ENCODE measurements around the gene PSG1. TPM values are rescaled to one million over a fixed set of nuclear protein-coding genes. Genes with fewer than 3 reads are reported as not detected.
"Not testable (repeated sequence)": the region's sequence is repeated elsewhere in the genome, so short reads cannot be mapped to it uniquely, and the experiment has no call there.

Gene PSG1
- total and polyA plus RNA-seq, 2 experiments from 2014 or later = 0.54 to 3.0 TPM

GRCh38 chr19:42887876-42888445 is 8.4 kb upstream of the PSG1 start:
- H3K4me3 ChIP-seq; H2AFZ ChIP-seq; H3K4me2 ChIP-seq (ENCODE audit: unreplicated experiment); H3K9ac ChIP-seq; H4K20me1 ChIP-seq (ENCODE audit: insufficient read depth); H3K36me3 ChIP-seq (ENCODE audit: low read depth); H3K9me2 ChIP-seq (ENCODE audit: insufficient read depth); H3K79me2 ChIP-seq (ENCODE audit: insufficient read depth); H3K27me3 ChIP-seq (replicated peaks; ENCODE audit: insufficient read depth); H3K9me3 ChIP-seq (ENCODE audit: low read depth); in situ Hi-C loops (cut with MboI): not testable (repeated sequence)
- DNase-seq = peak; percentile 8
- H3K4me1 ChIP-seq (ENCODE audit: insufficient read depth) = peaks cover 24% of the 10 kb centered on the region
- peak overlapping the region; percentile 56 for H3K27ac ChIP-seq
- H3F3A ChIP-seq (ENCODE audit: insufficient read depth) = peaks cover 36% of the 10 kb centered on the region

DNA sequence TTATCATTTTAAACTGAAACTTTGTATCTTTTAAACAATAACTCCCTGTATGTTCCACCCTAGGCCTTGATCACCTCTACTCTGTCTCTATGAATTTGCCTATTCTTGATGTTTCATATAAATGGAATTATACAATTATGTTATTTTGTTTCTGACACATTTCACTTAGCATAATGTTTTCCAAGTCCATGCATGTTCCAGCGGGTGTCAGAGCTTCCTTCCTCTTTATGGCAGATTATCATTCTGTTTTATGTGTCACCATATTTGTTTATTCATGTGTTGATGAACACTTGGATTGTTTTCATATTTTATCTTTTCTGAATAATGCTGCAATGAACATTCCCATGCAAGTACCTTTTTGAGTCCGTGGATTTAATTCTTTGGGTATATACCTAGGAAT is 3.2 kb upstream of the PSG1 start:
- H3K9me2 ChIP-seq (ENCODE audit: insufficient read depth); H4K20me1 ChIP-seq (ENCODE audit: insufficient read depth); H3K9me3 ChIP-seq (ENCODE audit: low read depth); H3K27ac ChIP-seq; H3K79me2 ChIP-seq (ENCODE audit: insufficient read depth); H3K4me3 ChIP-seq; H2AFZ ChIP-seq; H3K27me3 ChIP-seq (replicated peaks; ENCODE audit: insufficient read depth); H3K4me2 ChIP-seq (ENCODE audit: unreplicated experiment); DNase-seq; H3K36me3 ChIP-seq (ENCODE audit: low read depth); in situ Hi-C loops (cut with MboI); H3K9ac ChIP-seq: not testable (repeated sequence)
- 93 to 95% methylated on average over 2 of the region's 2 CpGs for WGBS, 2 experiments (ENCODE audit: low coverage in 1 of 2, low lambda C conversion rate in 2 of 2, missing lambda C conversion rate in 2 of 2)
- Histone ChIP-seq H3K4me1 (ENCODE audit: insufficient read depth) (peaks cover 18% of the 10 kb centered on the region), H3F3A (ENCODE audit: insufficient read depth) (peaks cover 22% of the 10 kb centered on the region)

GRCh38 chr19:42882010-42882409 is 2.5 kb upstream of the PSG1 start:
- H3K36me3 ChIP-seq (ENCODE audit: low read depth); H4K20me1 ChIP-seq (ENCODE audit: insufficient read depth); H3K4me3 ChIP-seq; H3K27me3 ChIP-seq (replicated peaks; ENCODE audit: insufficient read depth); H3K9me2 ChIP-seq (ENCODE audit: insufficient read depth); DNase-seq; H2AFZ ChIP-seq; H3K9ac ChIP-seq; H3K4me2 ChIP-seq (ENCODE audit: unreplicated experiment); in situ Hi-C loops (cut with MboI); H3K79me2 ChIP-seq (ENCODE audit: insufficient read depth); H3K27ac ChIP-seq; H3K9me3 ChIP-seq (ENCODE audit: low read depth): not testable (repeated sequence)
- WGBS, 2 experiments (ENCODE audit: low coverage in 1 of 2, low lambda C conversion rate in 2 of 2, missing lambda C conversion rate in 2 of 2) = 77 to 82% methylated on average over 5 of the region's 5 CpGs
- Histone ChIP-seq H3F3A (ENCODE audit: insufficient read depth) (peaks cover 19% of the 10 kb centered on the region), H3K4me1 (ENCODE audit: insufficient read depth) (peaks cover 20% of the 10 kb centered on the region)

GRCh38 chr19:42881279-42881678 is 1.8 kb upstream of the PSG1 start:
- Histone ChIP-seq H3K4me1 (ENCODE audit: insufficient read depth) (peaks cover 27% of the 10 kb centered on the region), H3F3A (ENCODE audit: insufficient read depth) (peaks cover 23% of the 10 kb centered on the region)
- in situ Hi-C loops (cut with MboI); H3K27me3 ChIP-seq (replicated peaks; ENCODE audit: insufficient read depth); H3K9me2 ChIP-seq (ENCODE audit: insufficient read depth); H3K79me2 ChIP-seq (ENCODE audit: insufficient read depth); H3K9me3 ChIP-seq (ENCODE audit: low read depth); H4K20me1 ChIP-seq (ENCODE audit: insufficient read depth); H3K36me3 ChIP-seq (ENCODE audit: low read depth); H3K9ac ChIP-seq; H3K4me2 ChIP-seq (ENCODE audit: unreplicated experiment); H3K27ac ChIP-seq; H3K4me3 ChIP-seq; H2AFZ ChIP-seq: not testable (repeated sequence)
- WGBS, 2 experiments (ENCODE audit: low coverage in 1 of 2, low lambda C conversion rate in 2 of 2, missing lambda C conversion rate in 2 of 2) = 76 to 82% methylated on average over 8 of the region's 8 CpGs
- peak; percentile 9 for DNase-seq

DNA sequence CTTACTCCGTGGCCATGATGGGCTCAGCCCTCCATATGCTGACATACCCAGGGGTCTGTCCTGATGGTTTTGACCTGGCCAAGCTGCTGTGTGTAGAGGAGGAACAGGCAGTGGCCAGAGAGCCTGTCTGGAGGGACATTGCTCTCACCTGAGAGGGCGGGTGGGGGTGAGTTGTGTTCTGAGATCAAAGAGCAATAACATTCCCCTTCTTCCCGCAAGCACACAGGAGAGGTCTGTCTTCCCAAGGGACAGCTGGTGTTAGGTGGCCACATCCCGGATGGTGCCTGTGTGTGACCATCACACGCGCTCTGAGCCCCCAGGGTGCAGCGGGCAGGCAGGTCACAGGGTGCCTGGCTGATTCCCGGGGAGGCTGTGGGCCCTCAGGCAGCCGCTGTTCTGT is 1.1 kb upstream of the PSG1 start:
- DNase-seq; in situ Hi-C loops (cut with MboI): not testable (repeated sequence)

DNA sequence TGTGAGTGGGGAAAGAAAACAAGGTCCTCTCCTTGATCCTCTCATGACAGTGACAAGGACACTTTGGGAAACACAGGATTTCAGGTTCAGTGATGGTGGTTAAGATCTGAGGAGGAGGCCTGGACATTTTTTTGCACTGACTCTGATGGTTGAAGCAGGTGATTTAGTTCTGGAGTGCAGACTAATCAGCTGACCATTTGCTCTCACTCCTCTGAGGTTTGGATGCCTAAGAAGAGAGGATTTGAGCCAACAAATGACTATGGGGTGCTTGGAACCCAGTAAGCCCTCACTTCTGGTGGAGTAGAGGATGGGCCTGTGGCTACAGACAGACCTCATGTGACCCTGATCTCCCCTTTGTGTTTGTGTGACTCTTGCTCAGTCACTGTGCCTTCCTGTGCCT is 2.9 kb downstream of the PSG1 start:
- H4K20me1 ChIP-seq (ENCODE audit: insufficient read depth); H2AFZ ChIP-seq; H3K79me2 ChIP-seq (ENCODE audit: insufficient read depth); H3K9me3 ChIP-seq (ENCODE audit: low read depth); H3K9me2 ChIP-seq (ENCODE audit: insufficient read depth); H3K27me3 ChIP-seq (replicated peaks; ENCODE audit: insufficient read depth); H3K4me3 ChIP-seq; H3K36me3 ChIP-seq (ENCODE audit: low read depth); in situ Hi-C loops (cut with MboI): not testable (repeated sequence)
- Histone ChIP-seq H3K4me1 (ENCODE audit: insufficient read depth) (peaks cover 40% of the 10 kb centered on the region), H3K27ac (peak overlapping the region; percentile 87), H3F3A (ENCODE audit: insufficient read depth) (peaks cover 41% of the 10 kb centered on the region), H3K4me2 (ENCODE audit: unreplicated experiment) (peak overlapping the region; percentile 41), H3K9ac (peak overlapping the region; percentile 46)
- peak; percentile 69 for DNase-seq

More for the DNA sequence above, 1.1 kb upstream of the PSG1 start:
- not testable (repeated sequence) for H3K27me3 ChIP-seq (replicated peaks; ENCODE audit: insufficient read depth); H3K27ac ChIP-seq; H3K4me2 ChIP-seq (ENCODE audit: unreplicated experiment); H2AFZ ChIP-seq; H4K20me1 ChIP-seq (ENCODE audit: insufficient read depth); H3K9me3 ChIP-seq (ENCODE audit: low read depth); H3K9me2 ChIP-seq (ENCODE audit: insufficient read depth); H3K4me3 ChIP-seq; H3K79me2 ChIP-seq (ENCODE audit: insufficient read depth); H3K36me3 ChIP-seq (ENCODE audit: low read depth); H3K9ac ChIP-seq
- Histone ChIP-seq H3K4me1 (ENCODE audit: insufficient read depth) (peaks cover 31% of the 10 kb centered on the region), H3F3A (ENCODE audit: insufficient read depth) (peaks cover 24% of the 10 kb centered on the region)
- WGBS, 2 experiments (ENCODE audit: low coverage in 1 of 2, low lambda C conversion rate in 2 of 2, missing lambda C conversion rate in 2 of 2) = 92 to 96% methylated on average over 9 of the region's 9 CpGs

GRCh38 chr19:42875881-42876280 is 3.6 kb downstream of the PSG1 start:
- H3K36me3 ChIP-seq (ENCODE audit: low read depth); in situ Hi-C loops (cut with MboI); H3K9me2 ChIP-seq (ENCODE audit: insufficient read depth); H3K79me2 ChIP-seq (ENCODE audit: insufficient read depth); H2AFZ ChIP-seq; H3K4me3 ChIP-seq; H4K20me1 ChIP-seq (ENCODE audit: insufficient read depth); H3K27me3 ChIP-seq (replicated peaks; ENCODE audit: insufficient read depth); H3K9me3 ChIP-seq (ENCODE audit: low read depth): not testable (repeated sequence)
- peaks cover 40% of the 10 kb centered on the region for H3K4me1 ChIP-seq (ENCODE audit: insufficient read depth)
- H3K4me2 ChIP-seq (ENCODE audit: unreplicated experiment) = peak overlapping the region; percentile 41
- peak overlapping the region; percentile 46 for H3K9ac ChIP-seq
- WGBS, 2 experiments (ENCODE audit: low coverage in 1 of 2, low lambda C conversion rate in 2 of 2, missing lambda C conversion rate in 2 of 2) = 67 to 86% methylated on average over 1 of the region's 1 CpG
- peaks cover 41% of the 10 kb centered on the region for H3F3A ChIP-seq (ENCODE audit: insufficient read depth)
- peak overlapping the region; percentile 87 for H3K27ac ChIP-seq
- DNase-seq = peak; percentile 48
